RKO (cell line): Measurements from ENCODE around the gene ZFAND6.

Experiments used
- DNase-seq: peaks from one replicate; pipeline ENCODE4 v3.0.0-alpha.2; 2016; ENCODE audit warnings: low spot score

Gene ZFAND6

GRCh38 chr15:80171787-80172186, 112.3 kb downstream of the ZFAND6 start:
- DNase-seq = no peak

DNA sequence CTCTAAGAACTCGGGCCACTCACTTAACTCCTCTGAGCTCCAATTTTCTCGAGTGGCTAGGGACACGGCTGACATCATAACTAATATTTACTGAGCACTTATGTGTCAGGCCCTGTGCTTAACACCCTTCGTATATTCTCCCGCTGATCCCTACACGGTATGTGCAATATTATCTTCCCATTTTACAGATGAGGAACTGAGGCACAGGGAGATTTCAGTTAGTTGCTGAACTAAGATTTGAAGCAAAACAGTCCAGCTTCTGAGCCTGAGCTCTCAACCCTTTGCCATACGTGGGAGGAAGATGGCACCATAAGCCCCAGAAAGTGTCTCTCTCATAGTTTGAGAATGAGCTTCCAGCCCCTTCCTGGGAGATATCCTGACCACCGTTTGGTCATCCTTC, 112.9 kb downstream of the ZFAND6 start:
- DNase-seq = no peak

GRCh38 chr15:80173022-80173759, 113.7 kb downstream of the ZFAND6 start:
- peak; percentile 57 for DNase-seq

DNA sequence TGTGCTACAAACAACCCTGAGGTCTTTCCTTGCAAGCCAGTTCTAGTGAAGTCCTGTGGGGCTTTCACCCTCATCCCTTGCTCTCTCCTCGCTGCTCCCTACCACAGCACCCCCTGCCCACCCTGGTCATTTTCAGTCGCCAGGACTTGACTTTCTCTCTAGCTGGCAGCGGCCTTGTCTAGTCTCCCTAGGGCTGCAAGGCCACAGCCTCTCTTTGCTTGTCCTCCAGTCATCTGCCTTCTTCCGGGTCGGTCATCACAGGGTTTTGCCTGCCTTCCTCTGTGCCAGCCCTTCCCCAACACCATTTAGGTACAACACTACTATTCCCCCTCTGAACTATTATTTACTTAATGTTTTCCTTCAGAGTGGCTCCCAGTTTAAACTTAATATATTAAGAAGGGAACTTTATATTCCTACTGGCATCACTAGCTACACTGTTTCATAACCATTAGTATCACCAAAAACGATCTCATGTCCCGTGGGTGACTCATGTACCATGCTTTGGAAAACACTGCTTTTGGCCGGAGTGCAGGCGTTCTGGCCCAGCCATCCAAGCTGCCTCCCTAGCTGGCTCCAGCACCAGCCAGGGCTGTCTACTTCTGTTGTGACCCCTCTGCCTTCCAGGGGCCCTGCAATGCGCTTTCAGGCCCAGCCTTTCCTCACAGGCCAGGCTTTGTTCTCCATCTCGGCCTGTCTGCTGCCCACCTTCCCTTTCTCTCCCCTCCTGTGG, 114.7 kb downstream of the ZFAND6 start:
- DNase-seq = no peak

DNA sequence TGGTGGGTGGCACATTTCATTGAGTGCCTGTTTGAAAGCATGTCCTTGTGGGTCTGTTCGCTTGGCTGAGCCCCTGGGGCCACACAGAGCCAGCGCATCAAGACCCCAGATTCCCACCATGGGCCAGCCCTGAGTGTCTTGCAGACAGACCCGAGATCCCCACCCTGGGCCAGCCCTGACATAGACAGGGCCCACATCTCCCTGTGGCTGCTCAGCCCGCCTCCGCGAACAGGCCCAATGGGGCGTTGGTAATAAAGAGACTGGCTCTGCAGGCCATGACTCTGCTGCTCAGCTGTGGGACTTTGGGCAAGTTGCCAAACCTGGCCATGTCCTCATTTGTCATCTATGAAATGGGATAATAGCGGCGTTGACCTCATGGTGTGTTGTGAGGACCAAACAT, 116.0 kb downstream of the ZFAND6 start:
- DNase-seq = no peak

GRCh38 chr15:80176443-80176842, 117.0 kb downstream of the ZFAND6 start:
- no peak for DNase-seq

GRCh38 chr15:80177156-80177555, 117.7 kb downstream of the ZFAND6 start:
- DNase-seq = no peak

- peak; percentile 90 for DNase-seq
Measured at GRCh38 chr15:80179025-80179759, 119.7 kb downstream of the ZFAND6 start.

DNA sequence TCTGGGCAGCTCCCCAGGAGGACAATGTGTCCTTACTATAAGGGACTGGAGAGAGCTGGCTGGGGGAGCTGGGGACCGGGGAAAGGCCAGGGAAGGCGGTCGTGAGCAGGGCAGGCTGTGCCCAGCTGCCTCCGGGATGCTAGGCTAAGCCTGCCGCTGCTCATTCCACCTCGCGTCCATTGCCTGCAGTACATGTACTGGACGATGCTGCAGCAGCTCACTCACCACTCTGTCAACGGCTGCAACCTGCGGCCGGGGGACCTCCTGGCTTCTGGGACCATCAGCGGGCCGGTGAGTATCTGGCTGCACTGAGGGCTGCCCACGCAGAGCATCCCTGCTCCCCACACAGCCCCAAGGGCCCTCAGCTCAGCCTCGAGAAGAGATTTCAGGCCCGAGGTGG, 120.5 kb downstream of the ZFAND6 start:
- no peak for DNase-seq

GRCh38 chr15:80180468-80180867, 121.0 kb downstream of the ZFAND6 start:
- no peak for DNase-seq

DNA sequence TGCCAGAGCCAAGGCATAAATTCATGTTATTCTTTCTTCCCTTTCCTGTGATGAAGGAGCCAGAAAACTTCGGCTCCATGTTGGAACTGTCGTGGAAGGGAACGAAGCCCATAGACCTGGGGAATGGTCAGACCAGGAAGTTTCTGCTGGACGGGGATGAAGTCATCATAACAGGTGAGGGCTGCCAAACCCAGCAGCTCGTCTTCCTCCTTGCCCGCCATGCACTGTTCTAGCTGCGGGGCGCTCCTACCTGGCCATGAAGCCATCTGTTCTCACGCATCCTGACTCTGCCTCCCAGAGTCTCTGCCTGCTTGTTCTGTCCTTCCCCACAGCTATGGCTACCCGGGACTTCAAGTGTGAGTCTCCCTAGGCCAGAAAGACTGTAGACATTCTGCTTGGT, 121.5 kb downstream of the ZFAND6 start:
- DNase-seq = no peak

DNA sequence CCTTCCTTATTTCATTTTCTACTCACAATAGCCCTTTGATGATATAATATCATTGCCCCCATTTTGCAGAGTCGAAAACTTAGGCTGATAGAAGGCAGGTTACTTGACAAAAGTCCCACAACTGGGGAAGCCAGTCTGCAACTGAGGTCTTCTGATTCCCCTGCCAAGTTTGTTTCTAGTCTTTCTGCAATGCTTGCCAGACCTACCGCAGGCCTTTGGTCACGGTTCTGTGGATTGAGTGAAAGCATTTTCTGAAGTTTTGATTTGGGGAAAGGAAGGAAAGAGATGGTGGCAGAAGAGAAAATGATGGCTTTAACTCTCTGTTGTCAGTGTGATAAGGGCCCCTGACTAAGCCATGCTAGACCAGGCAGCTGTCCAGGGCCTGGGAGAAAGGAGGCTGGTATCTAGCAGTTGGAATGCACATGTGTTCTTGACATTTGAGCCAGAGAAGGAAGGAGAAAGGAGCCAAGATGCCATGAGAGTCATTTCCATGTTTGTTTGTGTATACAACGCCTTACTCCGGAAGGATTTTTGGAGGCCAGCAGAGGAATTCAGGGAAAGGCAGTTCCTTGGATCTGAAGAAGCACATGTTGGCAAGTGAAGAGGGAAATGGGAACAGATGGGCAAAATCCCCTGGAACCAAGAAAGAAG, 123.3 kb downstream of the ZFAND6 start:
- DNase-seq = no peak

- no peak for DNase-seq
Measured at GRCh38 chr15:80183306-80183705, 123.8 kb downstream of the ZFAND6 start.

- DNase-seq = no peak
Measured at GRCh38 chr15:80183886-80184285, 124.4 kb downstream of the ZFAND6 start.

DNA sequence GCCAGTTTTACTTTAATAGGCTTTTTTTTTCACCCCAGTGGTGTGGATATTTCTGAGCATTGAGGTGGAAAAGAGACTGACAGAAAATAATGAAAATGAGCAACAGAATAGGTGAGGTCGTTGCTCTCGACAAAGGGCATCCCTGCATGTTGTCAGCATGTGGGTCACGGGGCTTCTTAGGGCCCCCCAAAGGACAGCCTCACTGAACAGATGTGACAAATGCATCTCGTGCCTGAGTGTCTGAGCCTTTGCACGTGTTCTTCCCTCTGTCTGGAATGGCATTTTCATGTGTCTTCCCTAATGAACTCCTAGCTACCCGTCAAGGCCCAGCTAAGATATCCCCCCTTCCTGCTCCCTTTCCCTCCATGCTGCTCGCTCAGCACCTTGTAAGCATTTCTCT, 125.1 kb downstream of the ZFAND6 start:
- no peak for DNase-seq

- no peak for DNase-seq
Measured at GRCh38 chr15:80185152-80185551, 125.7 kb downstream of the ZFAND6 start.

GRCh38 chr15:80186066-80186465, 126.6 kb downstream of the ZFAND6 start:
- DNase-seq = no peak

DNA sequence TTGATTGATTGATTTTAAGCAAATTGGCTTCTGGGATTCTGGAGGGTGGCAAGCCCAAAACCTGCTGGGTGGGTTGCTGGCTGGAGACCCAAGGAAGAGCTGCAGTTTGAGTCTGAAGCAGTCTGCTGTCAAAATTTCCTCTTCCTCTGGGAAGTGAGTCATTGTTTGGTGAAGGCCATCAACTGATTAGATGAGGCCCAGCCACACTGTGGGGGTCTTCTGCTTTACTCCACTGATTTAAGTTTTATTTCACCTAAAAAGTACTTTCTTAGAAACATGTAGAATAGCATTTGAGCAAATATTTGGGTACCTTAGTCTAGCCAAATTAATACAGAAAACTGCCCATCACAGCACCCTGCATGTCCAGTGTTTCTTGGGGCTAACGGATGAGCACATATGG, 127.1 kb downstream of the ZFAND6 start:
- DNase-seq = no peak
